GM21381 (cell line): ENCODE results near the gene STARD6.
"Not testable (repeated sequence)": the region's sequence is repeated elsewhere in the genome, so short reads cannot be mapped to it uniquely, and the experiment has no call there.

Experiments used
- ATAC-seq: cut with Tn5 transposase; IDR thresholded peaks from one replicate; pipeline ENCODE4 v1.9.1; 2021; ENCODE audit warnings: mild to moderate bottlenecking, moderate library complexity; ENCODE audit not compliant: unreplicated experiment

STARD6 gene

DNA sequence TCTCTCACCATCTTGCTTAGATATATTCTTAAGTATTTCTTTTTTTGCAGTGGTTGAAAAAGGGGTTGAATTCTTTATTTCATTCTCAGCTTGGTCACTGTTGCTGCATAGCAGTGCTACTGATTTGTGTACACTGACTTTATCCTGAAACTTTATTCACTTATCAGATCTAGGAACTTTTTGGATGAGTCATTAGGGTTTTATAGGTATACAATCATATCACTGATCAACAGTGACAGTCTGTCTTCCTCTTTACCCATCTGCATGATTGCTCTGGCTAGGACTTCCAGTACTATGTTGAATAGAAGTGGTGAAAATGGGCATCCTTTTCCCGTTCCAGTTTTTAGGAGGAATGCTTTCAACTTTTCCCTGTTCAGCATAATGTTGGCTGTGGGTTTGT is 6.5 kb downstream of the STARD6 start:
- no peak for ATAC-seq

DNA sequence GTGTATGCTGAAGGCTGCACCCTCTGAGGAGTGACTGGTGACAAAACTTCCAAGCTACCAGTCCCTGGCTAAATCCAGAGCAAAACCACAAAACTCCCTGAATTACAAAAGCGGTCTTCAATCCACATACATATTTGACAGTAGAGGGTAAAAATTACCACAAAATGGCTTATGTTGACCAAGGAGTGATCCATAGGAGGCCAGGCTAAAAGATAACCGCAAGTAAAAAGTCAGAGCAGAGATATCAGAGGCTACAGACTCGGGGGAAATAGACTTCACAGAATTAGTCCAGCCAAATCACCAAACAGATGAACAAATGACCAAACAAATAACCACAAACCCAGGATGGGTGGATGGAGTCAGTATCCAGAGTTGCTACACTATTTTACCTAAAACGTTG is 19.4 kb downstream of the STARD6 start:
- no peak for ATAC-seq

DNA sequence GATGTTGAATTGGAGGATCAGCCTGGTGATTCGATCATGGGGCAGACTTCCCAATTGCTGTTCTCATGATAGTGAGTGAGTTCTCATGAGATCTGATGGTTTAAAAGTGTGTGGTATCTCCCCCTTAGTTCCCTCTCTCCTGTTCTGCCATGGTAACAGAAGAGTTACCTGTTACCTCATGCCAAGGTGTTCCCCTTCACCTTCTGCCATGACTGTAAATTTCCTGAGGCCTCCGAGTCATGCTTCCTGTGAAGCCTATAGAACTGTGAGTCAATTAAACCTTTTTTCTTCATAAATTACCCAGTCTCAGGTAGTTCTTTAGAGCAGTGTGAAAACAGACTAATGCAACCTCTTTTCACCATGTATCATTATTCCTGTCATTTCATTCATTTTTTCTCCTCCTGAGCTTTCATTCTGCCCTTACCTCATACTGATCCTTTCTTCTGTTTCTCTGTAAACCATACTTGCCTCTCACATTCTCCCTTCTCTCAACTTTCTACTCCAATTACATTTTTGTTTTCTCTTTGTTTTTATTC is 22.0 kb downstream of the STARD6 start:
- no peak for ATAC-seq

DNA sequence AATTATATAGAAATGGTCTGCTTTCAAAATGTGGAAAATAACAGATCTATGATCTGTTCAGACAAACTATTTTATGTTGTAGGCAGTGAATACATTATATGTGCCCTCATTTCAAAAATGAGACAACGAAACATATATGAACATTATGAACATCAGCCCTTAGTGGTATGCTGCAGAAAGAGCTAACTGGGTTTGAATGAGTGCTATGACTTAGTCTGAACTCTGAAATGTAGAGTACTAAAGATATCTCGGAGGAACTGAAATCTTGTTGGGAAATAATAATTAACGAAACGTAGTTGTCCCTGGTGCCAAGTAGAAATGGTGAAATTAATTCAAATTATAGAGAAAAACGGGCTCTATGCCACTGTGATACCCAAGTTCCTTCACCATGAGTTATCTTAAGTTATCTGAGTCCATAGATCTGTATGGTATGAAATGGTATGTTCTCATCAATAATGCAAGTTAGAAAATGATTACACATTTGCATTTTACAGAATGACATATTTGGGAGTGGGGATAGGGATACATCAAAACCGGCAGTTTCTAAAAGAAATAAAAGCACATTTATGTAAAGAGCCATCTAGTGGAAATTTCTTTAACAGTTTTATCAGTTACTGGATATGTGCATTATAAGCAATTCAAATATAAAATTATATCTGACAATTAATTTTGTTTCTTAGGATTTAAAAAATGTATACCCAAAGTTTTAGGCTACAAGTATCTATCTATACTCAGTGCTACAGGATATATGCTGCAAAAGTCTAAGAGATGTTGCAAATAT is 26.7 kb downstream of the STARD6 start:
- ATAC-seq = no peak

DNA sequence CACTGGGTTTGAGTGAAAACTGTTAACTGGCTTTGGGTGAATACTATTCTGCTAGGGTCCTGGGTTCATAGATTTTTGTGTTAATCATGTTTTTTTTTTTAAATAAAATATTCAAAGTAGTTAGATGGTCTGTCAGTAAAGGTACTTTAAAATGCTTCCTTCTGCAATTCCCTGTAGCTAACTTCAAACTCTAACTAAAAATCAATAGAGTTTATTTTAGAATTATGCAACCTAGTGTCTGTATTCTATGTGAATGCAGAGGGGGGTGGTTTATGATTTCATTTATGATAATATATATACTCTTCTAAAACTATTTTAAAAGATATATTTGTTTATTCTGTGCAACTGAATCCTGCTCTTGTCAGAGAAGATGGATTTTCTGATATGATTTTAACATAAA is 27.9 kb downstream of the STARD6 start:
- no peak for ATAC-seq

DNA sequence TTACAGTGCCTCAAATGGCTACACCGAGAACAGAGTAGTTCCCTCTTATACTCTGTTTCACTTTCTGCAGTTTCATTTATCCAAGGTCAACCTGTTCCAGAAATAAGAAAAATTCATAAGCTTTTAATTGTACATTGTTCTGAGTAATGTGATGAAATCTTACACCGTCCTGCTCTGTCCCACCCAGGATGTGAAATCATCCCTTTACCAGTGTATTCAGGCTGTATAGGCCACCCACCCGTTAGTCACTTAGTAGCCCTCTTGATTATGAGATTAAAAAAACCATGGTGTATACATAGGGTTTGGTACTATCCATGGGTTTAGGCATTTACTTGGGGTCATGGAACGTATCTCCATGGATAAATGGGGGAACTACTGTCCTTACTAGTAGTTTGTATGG is 29.8 kb downstream of the STARD6 start:
- no peak for ATAC-seq

DNA sequence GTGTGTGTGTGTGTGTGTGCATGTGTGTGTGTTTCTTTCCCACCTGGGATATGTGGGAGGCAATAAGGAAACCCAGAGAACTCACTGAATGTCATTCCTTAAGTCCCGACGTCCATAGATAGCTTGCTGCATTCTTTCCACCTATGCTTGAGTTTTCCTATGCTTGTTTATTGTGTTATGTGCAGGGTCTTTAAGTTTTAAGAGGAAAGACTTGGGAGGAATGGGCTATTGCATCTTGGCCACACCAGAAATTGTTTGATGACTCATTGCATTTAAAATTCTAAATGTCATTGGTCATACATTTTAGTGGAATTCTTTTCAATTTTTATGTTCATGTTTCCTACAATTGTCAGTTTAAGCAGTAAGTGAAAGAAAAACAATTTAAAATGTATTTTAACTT is 33.7 kb downstream of the STARD6 start:
- ATAC-seq = no peak

DNA sequence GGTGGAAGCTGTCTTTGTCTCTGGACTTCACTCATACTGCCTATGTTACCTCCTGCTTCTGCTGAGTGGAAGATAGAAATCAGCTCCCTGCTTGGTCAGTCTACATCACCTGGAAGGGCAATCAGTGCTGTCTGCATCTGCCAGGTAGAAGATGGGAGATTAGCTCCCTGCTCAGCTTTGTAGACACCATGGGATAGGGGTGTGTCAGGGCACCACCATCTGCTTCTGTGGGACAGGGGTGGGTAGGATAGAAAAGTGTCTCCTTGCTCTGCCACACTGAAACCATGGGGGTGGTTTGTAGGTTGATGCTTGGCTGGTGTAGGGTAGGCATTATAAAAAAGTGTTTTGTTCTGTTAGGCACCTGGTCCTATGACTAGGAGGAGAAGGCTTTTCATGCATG is 34.1 kb downstream of the STARD6 start:
- no peak for ATAC-seq

DNA sequence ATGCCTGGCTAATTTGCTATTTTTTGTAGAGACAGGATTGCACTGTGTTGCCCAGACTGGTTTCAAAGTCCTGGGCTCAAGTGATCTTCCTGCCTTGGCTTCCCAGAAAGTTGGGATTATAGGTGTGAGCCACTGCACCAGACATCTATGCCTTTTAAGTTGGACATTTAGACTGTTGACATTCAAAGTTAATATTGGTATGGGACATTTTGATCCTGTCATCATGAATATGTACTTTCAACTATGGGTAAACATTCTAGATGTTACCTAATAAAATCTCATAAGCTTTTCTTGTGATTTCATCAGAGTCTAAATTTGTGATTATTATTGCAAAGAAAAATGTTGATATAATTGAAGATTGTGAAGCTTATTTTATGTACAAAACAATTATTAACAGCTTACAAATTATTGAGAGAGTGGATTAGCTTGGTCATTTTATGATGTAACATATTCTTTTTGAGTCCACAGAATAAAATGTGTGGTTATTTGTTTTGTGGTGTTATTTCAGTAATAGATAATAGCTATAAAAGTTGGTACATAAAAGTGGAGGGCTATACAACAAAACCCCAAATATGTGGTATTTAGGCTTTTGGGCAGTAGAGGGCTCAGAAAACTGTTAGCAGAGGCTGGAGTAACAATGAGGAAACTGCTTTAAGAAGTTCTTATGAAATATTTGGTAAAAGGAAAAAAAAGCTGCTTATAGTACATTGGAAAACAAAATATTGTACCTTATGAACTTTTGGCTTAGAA is 41.4 kb downstream of the STARD6 start:
- ATAC-seq = no peak

DNA sequence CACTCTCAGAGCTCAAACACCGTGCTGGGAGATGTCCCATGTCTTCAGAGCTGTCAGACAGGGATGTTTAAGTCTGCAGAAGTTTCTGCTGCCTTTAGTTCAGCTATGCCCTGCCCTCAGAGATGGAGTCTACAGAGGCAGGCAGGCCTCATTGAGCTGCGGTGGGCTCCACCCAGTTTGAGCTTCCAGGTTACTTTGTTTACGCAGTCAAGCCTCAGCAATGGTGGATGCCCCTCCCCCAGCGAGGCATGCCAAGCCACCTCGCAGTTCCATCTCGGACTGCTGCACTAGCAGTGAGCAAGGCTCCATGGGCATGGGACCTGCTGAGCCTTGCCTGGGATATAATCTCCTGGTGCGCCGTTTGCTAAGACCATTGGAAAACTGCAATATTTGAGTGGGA is 48.1 kb downstream of the STARD6 start:
- not testable (repeated sequence) for ATAC-seq

DNA sequence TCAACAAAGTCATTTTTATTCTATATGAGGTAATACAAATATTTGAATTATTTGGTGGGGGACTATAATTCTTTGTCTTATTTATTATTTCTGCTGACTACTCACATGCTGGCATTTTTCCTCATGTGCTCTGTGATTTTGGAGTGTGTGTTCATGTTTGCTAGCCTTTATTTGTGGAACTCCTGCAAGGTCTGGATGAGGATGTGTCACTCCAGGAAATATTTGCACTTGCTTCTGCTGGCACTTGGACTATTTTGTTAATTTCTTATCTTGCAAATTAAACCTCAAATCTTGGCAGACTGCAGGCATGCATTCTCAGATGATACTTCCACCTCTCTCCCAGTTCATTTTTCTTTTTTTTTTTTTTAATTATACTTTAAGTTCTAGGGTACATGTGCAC is 54.2 kb downstream of the STARD6 start:
- ATAC-seq = no peak

DNA sequence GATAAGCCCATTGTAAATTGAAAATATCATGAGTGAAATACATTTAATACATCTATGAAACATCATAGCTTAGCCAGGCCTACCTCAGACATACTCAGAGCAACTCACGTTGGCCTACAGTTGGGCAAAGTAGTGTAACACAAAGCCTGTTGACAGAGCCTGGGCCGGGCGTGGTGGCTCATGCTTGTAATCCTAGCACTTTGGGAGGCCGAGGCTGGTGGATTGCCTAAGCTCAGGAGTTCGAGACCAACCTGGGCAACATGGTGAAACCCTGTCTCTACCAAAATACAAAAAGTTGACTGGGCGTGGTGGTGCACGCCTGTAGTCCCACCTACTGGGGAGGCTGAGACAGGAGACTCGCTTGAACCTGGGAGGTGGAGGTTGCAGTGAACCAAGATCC is 58.7 kb downstream of the STARD6 start:
- ATAC-seq = not testable (repeated sequence)

DNA sequence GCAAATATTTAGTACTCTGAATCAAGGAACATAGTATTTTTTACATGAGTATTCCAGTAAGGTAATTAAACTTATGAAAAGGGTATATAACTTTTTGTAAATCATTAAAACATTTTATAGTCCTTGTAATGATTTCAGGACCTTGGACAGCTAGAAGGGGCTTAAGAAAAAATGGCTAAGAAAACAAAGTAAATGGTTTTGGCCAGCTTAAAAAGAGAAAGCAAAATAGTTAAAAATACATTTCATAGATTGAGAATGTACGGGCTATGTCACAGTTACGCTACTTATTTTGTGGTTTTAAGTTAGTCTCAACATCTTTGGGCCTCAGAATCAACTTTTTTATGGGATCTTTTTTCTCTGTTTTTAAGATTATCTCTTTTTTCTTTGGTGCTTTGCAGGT is 61.6 kb downstream of the STARD6 start:
- ATAC-seq = no peak

DNA sequence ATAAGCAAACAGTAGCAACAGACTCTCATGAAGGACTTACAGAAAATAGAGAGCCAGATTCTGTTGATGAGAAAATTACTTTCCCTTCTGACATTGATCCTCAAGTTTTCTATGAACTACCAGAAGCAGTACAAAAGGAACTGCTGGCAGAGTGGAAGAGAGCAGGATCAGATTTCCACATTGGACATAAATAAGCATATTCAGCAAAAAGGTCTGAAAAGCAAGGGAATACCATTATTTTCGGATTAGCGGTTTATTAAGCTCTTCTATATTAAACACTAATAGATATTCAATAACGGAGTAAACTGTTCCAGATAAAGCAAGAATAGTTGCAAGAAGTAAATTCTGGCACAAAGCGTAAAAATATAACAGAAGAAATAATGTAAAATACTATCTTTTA is 63.4 kb downstream of the STARD6 start:
- no peak for ATAC-seq

DNA sequence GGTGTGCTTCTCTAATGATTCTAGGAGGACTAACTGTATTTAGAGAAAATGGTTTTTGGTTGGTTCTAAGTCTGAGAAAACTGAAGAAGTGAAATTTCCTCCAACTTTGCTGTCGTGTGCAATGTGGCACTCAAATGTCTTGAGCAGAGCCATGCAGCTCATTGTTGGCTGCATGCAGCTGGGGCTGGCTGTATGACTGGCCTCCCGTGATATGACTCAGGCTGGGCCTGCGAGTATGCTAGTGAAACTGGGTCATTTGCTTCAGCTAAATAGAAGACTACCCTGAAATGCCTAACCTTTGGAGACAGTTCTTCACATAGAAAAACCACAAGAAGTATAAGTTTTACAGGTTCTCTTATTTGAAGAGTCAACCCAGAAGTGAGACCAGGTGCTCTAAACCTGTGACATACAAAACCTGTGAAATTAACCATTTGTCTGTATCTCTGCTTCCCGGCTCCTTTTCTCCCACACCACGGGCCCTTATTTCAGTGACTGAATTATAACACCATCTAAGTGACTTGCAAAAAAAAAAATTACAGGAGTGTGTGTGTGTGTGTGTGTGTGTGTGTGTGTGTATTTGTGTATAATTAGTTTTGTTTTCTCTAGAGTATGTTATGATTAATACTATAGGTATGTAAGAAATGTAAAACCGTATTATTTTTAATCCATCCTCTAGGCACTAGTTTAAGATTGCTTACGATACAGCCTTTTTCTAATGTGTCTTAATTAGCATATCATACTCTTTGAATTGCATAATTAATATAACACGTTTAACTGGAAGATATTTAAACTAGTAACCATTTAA is 72.5 kb downstream of the STARD6 start:
- peak; percentile 100 for ATAC-seq

DNA sequence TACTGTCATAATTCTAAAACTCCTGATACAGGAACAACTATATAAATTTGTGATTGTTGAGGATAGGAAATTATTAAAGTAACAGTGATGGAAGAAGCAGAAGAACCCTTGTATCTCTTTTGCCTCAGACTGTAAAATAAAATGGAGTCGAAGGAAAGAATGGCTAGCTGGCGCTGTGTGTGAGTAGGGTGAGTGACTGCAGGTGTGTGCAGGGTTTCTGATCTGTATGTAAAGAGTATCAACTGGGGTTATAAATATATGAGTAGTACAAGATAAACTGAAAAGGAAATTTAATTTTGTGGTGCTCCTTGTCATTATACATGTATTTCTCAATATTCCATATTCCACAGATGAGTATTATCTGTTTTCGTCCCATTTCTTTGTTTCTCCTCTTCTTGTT is 73.1 kb downstream of the STARD6 start:
- ATAC-seq = peak; percentile 24

DNA sequence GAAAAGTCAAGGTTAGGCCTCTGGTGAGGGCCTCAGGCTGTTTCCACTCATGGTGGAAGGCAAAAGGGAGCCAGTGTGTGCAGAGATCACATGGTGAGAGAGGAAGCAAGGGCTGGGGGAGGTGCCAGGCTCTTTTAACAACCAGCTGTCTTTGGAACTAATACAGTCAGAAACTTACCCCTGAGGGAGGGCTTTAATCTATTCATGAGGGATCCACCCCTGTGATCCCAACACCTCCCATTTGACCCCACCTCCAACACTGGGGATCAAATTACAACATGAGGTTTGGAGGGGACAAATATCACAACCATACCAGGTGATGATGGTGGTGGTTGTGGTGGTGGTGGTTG is 77.5 kb downstream of the STARD6 start:
- no peak for ATAC-seq

DNA sequence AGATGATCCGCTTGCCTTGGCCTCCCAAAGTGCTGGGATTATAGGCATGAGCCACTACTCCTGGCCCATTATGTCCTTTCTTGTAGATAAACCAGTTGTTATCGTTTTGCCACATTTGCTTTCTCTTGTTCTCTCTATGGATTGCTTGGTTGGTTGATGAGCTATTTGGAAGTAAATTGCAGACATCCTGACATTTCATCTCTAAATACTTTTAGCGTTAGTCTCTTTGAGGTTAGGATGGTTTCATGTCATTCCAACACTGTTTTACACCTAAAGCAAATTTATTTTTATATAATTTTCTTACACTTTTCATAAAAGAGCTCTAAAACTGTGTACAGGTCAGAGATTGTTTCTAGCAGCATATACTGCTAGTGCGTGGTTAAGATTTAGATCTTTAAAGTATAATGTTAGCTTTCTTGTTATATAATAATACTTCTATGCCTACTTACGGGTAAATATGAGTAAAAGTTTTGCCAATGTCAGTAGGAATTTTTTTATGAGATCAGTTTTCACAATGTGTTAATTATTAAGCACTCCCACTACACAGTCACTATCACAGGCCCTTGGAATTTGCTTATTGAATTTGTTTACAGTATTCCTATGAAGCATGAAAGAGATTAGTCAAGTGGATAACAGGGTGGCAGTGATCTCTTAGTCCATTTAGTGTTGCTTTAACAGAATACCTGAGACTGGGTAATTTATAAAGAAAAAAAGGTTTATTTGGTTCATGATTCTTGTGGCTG is 78.0 kb downstream of the STARD6 start:
- ATAC-seq = no peak

DNA sequence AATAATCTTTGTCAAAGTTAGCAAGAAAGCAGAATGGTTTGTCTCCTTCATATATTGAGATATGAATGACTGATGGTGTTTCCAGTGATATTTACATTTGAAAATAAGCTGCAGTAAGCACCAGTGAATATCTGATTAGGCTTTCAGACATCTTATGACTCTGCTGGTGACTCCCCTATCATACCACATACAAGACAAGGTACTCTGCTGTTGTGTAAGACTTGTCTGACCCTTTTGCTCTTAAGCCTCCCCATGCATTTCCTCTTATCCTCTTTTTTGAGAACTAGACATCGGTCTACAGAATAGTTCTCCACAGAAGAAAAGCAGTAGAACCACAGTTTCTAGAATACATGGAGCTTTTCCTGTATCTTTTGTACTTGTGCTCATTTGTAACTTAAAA is 79.0 kb downstream of the STARD6 start:
- ATAC-seq = no peak

DNA sequence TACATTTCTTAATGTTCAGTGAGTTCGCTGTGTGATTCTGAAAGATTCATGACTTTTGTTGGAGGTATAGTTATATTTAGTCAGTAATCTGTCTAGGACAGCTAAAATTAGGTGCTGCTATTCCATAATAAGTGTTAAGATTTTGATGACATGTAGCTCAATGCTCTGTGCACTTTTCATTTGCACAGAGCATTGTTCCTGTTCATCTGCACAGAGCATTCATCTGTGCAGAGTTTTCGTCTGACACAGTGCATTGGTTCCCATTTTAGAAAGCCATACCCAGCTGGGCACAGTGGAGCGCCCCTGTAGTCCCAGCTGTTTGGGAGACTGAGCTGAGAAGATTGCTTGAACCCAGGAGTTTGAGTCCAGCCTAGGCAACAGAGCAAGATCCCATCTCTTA is 79.8 kb downstream of the STARD6 start:
- ATAC-seq = no peak
